B cell (primary cell): ENCODE measurements around the gene MAP2K3.

Source experiments
- CTCF ChIP-seq: fragments of 200-600 bp; IDR thresholded peaks from one replicate; pipeline ENCODE4 v1.8.0; 2022; ENCODE audit warnings: antibody characterized with exemption, mild to moderate bottlenecking
- EZH2 ChIP-seq: IDR thresholded peaks from 2 replicates; pipeline ENCODE4 v1.6.1; 2012; ENCODE audit warnings: borderline replicate concordance, low read depth, mild to moderate bottlenecking, moderate library complexity, low read length; ENCODE audit not compliant: insufficient read depth, poor library complexity, severe bottlenecking

GRCh38 chr17:21363776-21364642, 79.5 kb downstream of the MAP2K3 start:
- TF ChIP-seq CTCF (no peak), EZH2 (no peak)
